GM13976 (cell line): ENCODE data around the gene SELENBP1.

Experiments
- DNase-seq: peaks from one replicate; pipeline ENCODE4 v3.0.0; 2012; ENCODE audit warnings: low spot score
- CTCF ChIP-seq: IDR thresholded peaks from 2 replicates; pipeline ENCODE4 v1.5.1; 2012; ENCODE audit warnings: borderline replicate concordance, mild to moderate bottlenecking; ENCODE audit not compliant: insufficient read depth; ENCODE audit errors: extremely low read depth, missing control alignments, control extremely low read depth
- in situ Hi-C: fragments of 300-500 bp; cut with MboI; formaldehyde crosslinking; loops from one replicate; pipeline ENCODE4 v1.12.0; 2022; ENCODE audit warnings: low sequenced_read_pairs, mixed read lengths, inconsistent platforms; ENCODE audit not compliant: unreplicated experiment

Gene SELENBP1

GRCh38 chr1:151407304-151407703 is 34.8 kb upstream of the SELENBP1 start:
- in situ Hi-C loops: no loop called here
- DNase-seq: no peak
- no peak for TF ChIP-seq CTCF

GRCh38 chr1:151406176-151406575 is 33.7 kb upstream of the SELENBP1 start:
- no peak for DNase-seq
- TF ChIP-seq CTCF: no peak
- in situ Hi-C loops: no loop called here

- TF ChIP-seq CTCF: no peak
- no peak for DNase-seq
- in situ Hi-C loops: no loop called here
Observed at GRCh38 chr1:151405187-151405951, 32.9 kb upstream of the SELENBP1 start.

GRCh38 chr1:151403612-151404011 is 31.1 kb upstream of the SELENBP1 start:
- in situ Hi-C loops: no loop called here
- no peak for DNase-seq
- TF ChIP-seq CTCF: no peak

- in situ Hi-C loops: no loop called here
Observed at GRCh38 chr1:151402764-151403163, 30.3 kb upstream of the SELENBP1 start.

GRCh38 chr1:151401860-151402259 is 29.4 kb upstream of the SELENBP1 start:
- in situ Hi-C loops: no loop called here
- TF ChIP-seq CTCF: no peak
- no peak for DNase-seq

More at GRCh38 chr1:151402764-151403163, 30.3 kb upstream of the SELENBP1 start:
- no peak for TF ChIP-seq CTCF
- DNase-seq: no peak
